ENCODE results near the gene CMTM3. TPM values are rescaled to one million over a fixed set of nuclear protein-coding genes. Genes with fewer than 3 reads are reported as not detected.

Gene CMTM3
- polyA plus RNA-seq, 1 donor (not counting 4 experiments of a cell fraction or from before 2014, with no cell fraction given) = 15.7 TPM

DNA sequence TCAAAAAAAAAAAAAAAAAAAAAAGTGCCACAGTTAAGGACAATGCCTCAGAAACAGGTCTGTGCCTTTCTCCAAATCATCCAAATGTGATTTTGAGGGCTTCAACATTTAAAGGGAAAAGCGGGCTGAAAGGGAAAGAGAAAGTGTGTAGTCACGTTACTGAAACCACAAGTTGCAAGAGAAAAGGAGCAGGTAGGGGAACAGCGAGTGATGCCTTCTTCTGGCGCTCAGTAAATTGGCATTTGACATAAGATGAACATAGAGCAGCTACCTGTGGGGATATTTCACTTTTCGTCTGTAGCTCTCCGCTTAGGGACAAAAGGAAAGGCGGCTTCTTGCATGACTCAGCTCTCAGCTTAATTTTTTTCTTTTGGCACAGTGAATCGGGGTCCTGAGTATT is 14.2 kb upstream of the CMTM3 start:
- FAIRE-seq (no peak), DNase-seq (ENCODE audit: low read depth, low spot score) (no peak)
- dilution Hi-C loops (cut with MboI; ENCODE audit: extremely low pct_ligation_motif_present, low sequenced_read_pairs) = no loop called here
- H3K27ac ChIP-seq (ENCODE audit: control insufficient read depth, insufficient read depth, low read length) = no peak overlapping the region
- H2AFZ ChIP-seq (ENCODE audit: control insufficient read depth, low read length) = no peak overlapping the region
- H3K9me1 ChIP-seq (ENCODE audit: control insufficient read depth, extremely low read depth, insufficient read depth, low read length) = no peaks in the 10 kb centered on the region
- no peaks in the 10 kb centered on the region for H3K36me3 ChIP-seq (ENCODE audit: control insufficient read depth in 2 of 2, extremely low read depth in 1 of 2, insufficient read depth in 2 of 2, low read length in 2 of 2)
- no peak overlapping the region for H3K9ac ChIP-seq (ENCODE audit: control insufficient read depth, extremely low read depth, insufficient read depth, low read length)
- H4K20me1 ChIP-seq (ENCODE audit: control insufficient read depth, extremely low read depth, insufficient read depth, low read length) = no peaks in the 10 kb centered on the region
- H3K9me3 ChIP-seq (ENCODE audit: control insufficient read depth, low read depth, low read length) = no peaks in the 10 kb centered on the region
- no peaks in the 10 kb centered on the region for H3K4me1 ChIP-seq (ENCODE audit: control insufficient read depth, extremely low read depth, insufficient read depth, low read length)
- no peak overlapping the region for H3K4me3 ChIP-seq (ENCODE audit: control insufficient read depth in 2 of 3, extremely low read depth in 1 of 3, insufficient read depth in 2 of 3, low read depth in 1 of 3, low read length in 3 of 3)
- no peaks in the 10 kb centered on the region for H3K27me3 ChIP-seq (ENCODE audit: control insufficient read depth, extremely low read depth, insufficient read depth, low read length)
- no peaks in the 10 kb centered on the region for H3K79me2 ChIP-seq (ENCODE audit: control insufficient read depth, insufficient read depth, low read length)
- no peak overlapping the region for H3K4me2 ChIP-seq (ENCODE audit: control insufficient read depth, extremely low read depth, insufficient read depth, low read depth, low read length)
- TF ChIP-seq, protein P1, sequence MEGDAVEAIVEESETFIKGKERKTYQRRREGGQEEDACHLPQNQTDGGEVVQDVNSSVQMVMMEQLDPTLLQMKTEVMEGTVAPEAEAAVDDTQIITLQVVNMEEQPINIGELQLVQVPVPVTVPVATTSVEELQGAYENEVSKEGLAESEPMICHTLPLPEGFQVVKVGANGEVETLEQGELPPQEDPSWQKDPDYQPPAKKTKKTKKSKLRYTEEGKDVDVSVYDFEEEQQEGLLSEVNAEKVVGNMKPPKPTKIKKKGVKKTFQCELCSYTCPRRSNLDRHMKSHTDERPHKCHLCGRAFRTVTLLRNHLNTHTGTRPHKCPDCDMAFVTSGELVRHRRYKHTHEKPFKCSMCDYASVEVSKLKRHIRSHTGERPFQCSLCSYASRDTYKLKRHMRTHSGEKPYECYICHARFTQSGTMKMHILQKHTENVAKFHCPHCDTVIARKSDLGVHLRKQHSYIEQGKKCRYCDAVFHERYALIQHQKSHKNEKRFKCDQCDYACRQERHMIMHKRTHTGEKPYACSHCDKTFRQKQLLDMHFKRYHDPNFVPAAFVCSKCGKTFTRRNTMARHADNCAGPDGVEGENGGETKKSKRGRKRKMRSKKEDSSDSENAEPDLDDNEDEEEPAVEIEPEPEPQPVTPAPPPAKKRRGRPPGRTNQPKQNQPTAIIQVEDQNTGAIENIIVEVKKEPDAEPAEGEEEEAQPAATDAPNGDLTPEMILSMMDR (optimal IDR thresholded peaks at IDR 0.05 in 1 of 3, IDR thresholded peaks at IDR 0.05 in 1 of 3, conservative IDR thresholded peaks at IDR 0.05 in 1 of 3; ENCODE audit: extremely low read depth in 1 of 3, insufficient read depth in 2 of 3, low read length in 3 of 3) = no peak

- Histone ChIP-seq H3K36me3 (ENCODE audit: control insufficient read depth in 2 of 2, extremely low read depth in 1 of 2, insufficient read depth in 2 of 2, low read length in 2 of 2) (no peaks in the 10 kb centered on the region), H3K9ac (ENCODE audit: control insufficient read depth, extremely low read depth, insufficient read depth, low read length) (no peak overlapping the region), H3K9me1 (ENCODE audit: control insufficient read depth, extremely low read depth, insufficient read depth, low read length) (no peaks in the 10 kb centered on the region), H3K27ac (ENCODE audit: control insufficient read depth, insufficient read depth, low read length) (no peak overlapping the region), H4K20me1 (ENCODE audit: control insufficient read depth, extremely low read depth, insufficient read depth, low read length) (no peaks in the 10 kb centered on the region), H3K9me3 (ENCODE audit: control insufficient read depth, low read depth, low read length) (no peaks in the 10 kb centered on the region), H3K4me2 (ENCODE audit: control insufficient read depth, extremely low read depth, insufficient read depth, low read depth, low read length) (no peak overlapping the region), H3K79me2 (ENCODE audit: control insufficient read depth, insufficient read depth, low read length) (no peaks in the 10 kb centered on the region), H3K4me3 (ENCODE audit: control insufficient read depth in 2 of 3, extremely low read depth in 1 of 3, insufficient read depth in 2 of 3, low read depth in 1 of 3, low read length in 3 of 3) (no peak overlapping the region), H2AFZ (ENCODE audit: control insufficient read depth, low read length) (no peak overlapping the region), H3K27me3 (ENCODE audit: control insufficient read depth, extremely low read depth, insufficient read depth, low read length) (no peaks in the 10 kb centered on the region), H3K4me1 (ENCODE audit: control insufficient read depth, extremely low read depth, insufficient read depth, low read length) (no peaks in the 10 kb centered on the region)
- DNase-seq (ENCODE audit: low read depth, low spot score) (no peak), FAIRE-seq (no peak)
- TF ChIP-seq, protein P1 (optimal IDR thresholded peaks at IDR 0.05 in 1 of 3, IDR thresholded peaks at IDR 0.05 in 1 of 3, conservative IDR thresholded peaks at IDR 0.05 in 1 of 3; ENCODE audit: extremely low read depth in 1 of 3, insufficient read depth in 2 of 3, low read length in 3 of 3) = no peak
- TF ChIP-seq EZH2 (IDR thresholded peaks at IDR 0.05; ENCODE audit: low read length) = no peak
- dilution Hi-C loops (cut with MboI; ENCODE audit: extremely low pct_ligation_motif_present, low sequenced_read_pairs) = no loop called here
These were observed 13.5 kb upstream of the CMTM3 start for GRCh38 chr16:66591018-66591417.
